CD14-positive monocyte (primary cell): Measurements from ENCODE around the gene C20orf173. TPM values are rescaled to one million over a fixed set of nuclear protein-coding genes. Genes with fewer than 3 reads are reported as not detected.

Source experiments
- DNase-seq, 3 donors: peaks; one replicate each; pipeline ENCODE4 v3.0.0-alpha.2; 2011 to 2022
- H2AFZ ChIP-seq: 2 replicates; pipeline ENCODE4 v1.6.0; 2012; ENCODE audit warnings: mild to moderate bottlenecking, low read depth, low read length, inconsistent platforms; ENCODE audit not compliant: insufficient read depth, poor library complexity, severe bottlenecking
- H3K27ac ChIP-seq, 2 donors: 1 replicate in 1 of 2; 2 replicates in 1 of 2; pipeline ENCODE4 v1.5.1; 2012 to 2013; ENCODE audit warnings: low read length in 2 of 2, control low read depth in 1 of 2, inconsistent platforms in 1 of 2, low read depth in 1 of 2, mild to moderate bottlenecking in 1 of 2
- H3K27me3 ChIP-seq, 2 donors: one replicate each; pipeline versions ENCODE4 v1.6.0 to v1.6.1; 2011 to 2013; ENCODE audit warnings: low read length in 2 of 2; ENCODE audit not compliant: control insufficient read depth in 2 of 2, insufficient read depth in 2 of 2
- H3K36me3 ChIP-seq, 2 donors: replicated peaks in 1 of 2; 1 replicate in 1 of 2; 2 replicates in 1 of 2; pipeline versions ENCODE4 v1.5.1 to v1.6.1; 2012 to 2013; ENCODE audit warnings: low read length in 2 of 2, control low read depth in 1 of 2, inconsistent platforms in 1 of 2, mild to moderate bottlenecking in 1 of 2; ENCODE audit not compliant: insufficient read depth in 2 of 2, control insufficient read depth in 1 of 2
- H3K4me1 ChIP-seq, 2 donors: 1 replicate in 1 of 2; 2 replicates in 1 of 2; pipeline versions ENCODE4 v1.5.1 to v1.6.1; 2012 to 2013; ENCODE audit warnings: low read length in 2 of 2, control low read depth in 1 of 2, inconsistent platforms in 1 of 2, mild to moderate bottlenecking in 1 of 2, moderate library complexity in 1 of 2; ENCODE audit not compliant: insufficient read depth in 2 of 2, control insufficient read depth in 1 of 2
- H3K4me2 ChIP-seq: replicated peaks from 2 replicates; pipeline ENCODE3; 2012; ENCODE audit warnings: low read length, moderate library complexity, mild to moderate bottlenecking; ENCODE audit not compliant: poor library complexity, severe bottlenecking; ENCODE audit errors: extremely low read depth
- H3K4me3 ChIP-seq, 3 experiments: fragments of 200-600 bp in 1 of 3; sonication (generic) in 1 of 3; replicated peaks in 1 of 3; 1 replicate in 2 of 3; 2 replicates in 1 of 3; pipeline ENCODE4 v1.5.1; 2011 to 2013; ENCODE audit warnings: low read length in 3 of 3, mild to moderate bottlenecking in 3 of 3, control low read depth in 2 of 3, low read depth in 2 of 3, inconsistent platforms in 1 of 3, moderate library complexity in 1 of 3
- H3K79me2 ChIP-seq: 2 replicates; pipeline ENCODE4 v1.6.0; 2012; ENCODE audit warnings: mild to moderate bottlenecking, control low read depth, inconsistent platforms, low read length, moderate library complexity; ENCODE audit not compliant: insufficient read depth
- H3K9ac ChIP-seq: 2 replicates; pipeline ENCODE4 v1.6.0; 2017; ENCODE audit warnings: low read length, mild to moderate bottlenecking; ENCODE audit not compliant: insufficient read depth, poor library complexity, severe bottlenecking
- H3K9me3 ChIP-seq, 2 donors: replicated peaks in 1 of 2; 1 replicate in 1 of 2; 2 replicates in 1 of 2; pipeline versions ENCODE4 v1.5.1 to v1.6.1; 2012 to 2013; ENCODE audit warnings: low read length in 2 of 2, control low read depth in 1 of 2; ENCODE audit not compliant: control insufficient read depth in 1 of 2, insufficient read depth in 1 of 2
- H4K20me1 ChIP-seq: 2 replicates; pipeline ENCODE4 v1.6.0; 2012; ENCODE audit warnings: mild to moderate bottlenecking, low read length, control low read depth, moderate library complexity; ENCODE audit not compliant: insufficient read depth
- H3K27ac Mint-ChIP-seq, 7 donors: one replicate each; pipeline ENCODE4 v1.8.0; 2020; ENCODE audit warnings: mild to moderate bottlenecking in 7 of 7, mixed read lengths in 7 of 7, moderate library complexity in 6 of 7, inconsistent platforms in 2 of 7
- H3K27me3 Mint-ChIP-seq, 3 donors: one replicate each; pipeline ENCODE4 v1.8.0; 2021 to 2022; ENCODE audit warnings: low read depth in 3 of 3, mild to moderate bottlenecking in 3 of 3, mixed read lengths in 3 of 3, moderate library complexity in 3 of 3, inconsistent platforms in 1 of 3
- H3K36me3 Mint-ChIP-seq, 2 donors: one replicate each; pipeline ENCODE4 v1.8.0; 2020; ENCODE audit warnings: mixed read lengths in 2 of 2, inconsistent platforms in 1 of 2, mild to moderate bottlenecking in 1 of 2
- H3K4me1 Mint-ChIP-seq: one replicate; pipeline ENCODE4 v1.8.0; 2020; ENCODE audit warnings: mild to moderate bottlenecking, mixed read lengths
- H3K4me3 Mint-ChIP-seq, 2 donors: one replicate each; pipeline ENCODE4 v1.8.0; 2020; ENCODE audit warnings: mild to moderate bottlenecking in 2 of 2, mixed read lengths in 2 of 2, moderate library complexity in 1 of 2
- H3K9me3 Mint-ChIP-seq, 7 donors: one replicate each; pipeline ENCODE4 v1.8.0; 2020 to 2022; ENCODE audit warnings: mixed read lengths in 7 of 7, mild to moderate bottlenecking in 6 of 7, moderate library complexity in 6 of 7, inconsistent platforms in 2 of 7
- WGBS: methylation state at CpG from one replicate; pipeline ENCODE4 v1.1.5; 2013; ENCODE audit warnings: missing lambda C conversion rate; ENCODE audit not compliant: insufficient coverage; 5-methylcytosine and 5-hydroxymethylcytosine counted together
- intact Hi-C, 2 donors: fragments of 100-400 bp; cut with micrococcal nuclease; formaldehyde crosslinking; loops; one replicate each; pipeline versions ENCODE4 v1.15.0 to v1.15.1; 2023
- polyA plus RNA-seq, 3 donors: library from polyadenylated mRNA; depleted of rRNA in 1 of 3; unstranded in 2 of 3; stranded (reverse) in 1 of 3; fragments of 300-500 nt in 2 of 3; fragments of >200 nt in 1 of 3; fragmentation: Illumina TruSeq in 2 of 3; gene quantifications; 1 replicate in 2 of 3; 2 replicates in 1 of 3; pipeline ENCODE4 v1.2.3, GENCODE V29; 2012 to 2021
- TF ChIP-seq, protein P1 (sequence below): fragments of 200-600 bp; IDR thresholded peaks from one replicate; pipeline ENCODE4 v1.8.0; 2022; ENCODE audit warnings: antibody characterized with exemption, mild to moderate bottlenecking

C20orf173 gene
- polyA plus RNA-seq, 3 donors = not detected

DNA sequence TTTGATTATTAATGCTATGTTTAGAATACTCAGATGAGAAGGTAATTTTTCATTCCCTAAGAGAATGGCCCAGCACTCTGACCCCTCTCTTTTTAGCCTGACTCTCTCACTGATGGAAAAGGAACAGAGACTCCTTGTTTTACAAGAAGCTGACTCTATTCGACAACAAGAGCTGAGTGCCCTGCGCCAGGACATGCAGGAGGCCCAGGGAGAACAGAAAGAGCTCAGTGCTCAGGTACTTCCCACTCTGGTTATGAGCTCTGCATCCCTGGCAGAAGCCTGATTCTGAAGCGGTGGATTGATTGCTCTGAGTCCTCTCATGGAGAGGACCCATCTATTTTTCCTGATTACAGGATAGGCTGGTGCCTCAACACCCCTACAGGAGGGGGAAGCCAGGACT is 33.0 kb downstream of the C20orf173 start:
- no peaks in the 10 kb centered on the region for H4K20me1 ChIP-seq
- peak overlapping the region in 1 of 7 donors; percentile 38 for H3K27ac Mint-ChIP-seq
- DNase-seq = no peak
- peaks cover 10% of the 10 kb centered on the region for H3K79me2 ChIP-seq
- H3K27me3 Mint-ChIP-seq = no peaks in the 10 kb centered on the region
- no peak overlapping the region for H2AFZ ChIP-seq
- peaks cover 8 to 10% of the 10 kb centered on the region in 2 donors for H3K4me1 ChIP-seq
- no peak overlapping the region for H3K27ac ChIP-seq
- no peak overlapping the region for H3K4me2 ChIP-seq
- H3K9ac ChIP-seq = no peak overlapping the region
- H3K4me3 ChIP-seq = no peak overlapping the region
- no peaks in the 10 kb centered on the region for H3K27me3 ChIP-seq
- TF ChIP-seq, protein P1, sequence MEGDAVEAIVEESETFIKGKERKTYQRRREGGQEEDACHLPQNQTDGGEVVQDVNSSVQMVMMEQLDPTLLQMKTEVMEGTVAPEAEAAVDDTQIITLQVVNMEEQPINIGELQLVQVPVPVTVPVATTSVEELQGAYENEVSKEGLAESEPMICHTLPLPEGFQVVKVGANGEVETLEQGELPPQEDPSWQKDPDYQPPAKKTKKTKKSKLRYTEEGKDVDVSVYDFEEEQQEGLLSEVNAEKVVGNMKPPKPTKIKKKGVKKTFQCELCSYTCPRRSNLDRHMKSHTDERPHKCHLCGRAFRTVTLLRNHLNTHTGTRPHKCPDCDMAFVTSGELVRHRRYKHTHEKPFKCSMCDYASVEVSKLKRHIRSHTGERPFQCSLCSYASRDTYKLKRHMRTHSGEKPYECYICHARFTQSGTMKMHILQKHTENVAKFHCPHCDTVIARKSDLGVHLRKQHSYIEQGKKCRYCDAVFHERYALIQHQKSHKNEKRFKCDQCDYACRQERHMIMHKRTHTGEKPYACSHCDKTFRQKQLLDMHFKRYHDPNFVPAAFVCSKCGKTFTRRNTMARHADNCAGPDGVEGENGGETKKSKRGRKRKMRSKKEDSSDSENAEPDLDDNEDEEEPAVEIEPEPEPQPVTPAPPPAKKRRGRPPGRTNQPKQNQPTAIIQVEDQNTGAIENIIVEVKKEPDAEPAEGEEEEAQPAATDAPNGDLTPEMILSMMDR = no peak
- intact Hi-C loops = no loop called here
- H3K4me1 Mint-ChIP-seq = peaks cover 11% of the 10 kb centered on the region
- peaks cover 72 to 85% of the 10 kb centered on the region in 2 donors for H3K36me3 ChIP-seq
- H3K9me3 ChIP-seq = no peaks in the 10 kb centered on the region
- no peak overlapping the region for H3K4me3 Mint-ChIP-seq
- peaks cover 81 to 84% of the 10 kb centered on the region in 2 donors for H3K36me3 Mint-ChIP-seq
- 100% methylated on average over 3 of the region's 3 CpGs for WGBS
- no peaks in the 10 kb centered on the region for H3K9me3 Mint-ChIP-seq

DNA sequence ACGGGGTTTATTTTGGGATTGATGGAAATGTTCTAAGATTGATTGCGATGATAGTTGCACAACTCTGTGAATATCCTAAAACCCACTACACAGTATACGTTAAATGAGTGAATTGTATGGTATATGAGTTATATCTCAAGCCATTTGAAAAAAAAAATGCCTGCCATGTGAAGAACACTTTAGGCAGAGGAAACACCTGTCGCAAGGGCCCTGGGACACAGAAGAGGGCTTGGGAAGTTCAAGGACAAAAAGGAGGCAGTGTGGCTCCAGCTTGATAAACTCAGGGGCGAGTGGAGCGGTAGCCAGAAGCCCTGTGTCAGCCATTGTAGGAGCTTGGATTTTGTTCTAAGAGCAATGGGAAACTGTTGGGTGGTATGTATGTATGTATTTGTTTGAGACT is 37.1 kb downstream of the C20orf173 start:
- H3K36me3 ChIP-seq = peaks cover 37 to 46% of the 10 kb centered on the region in 2 donors

More for the DNA sequence above, 37.1 kb downstream of the C20orf173 start:
- Mint-ChIP-seq H3K27me3 (peaks cover 0 to 4% (median 2%) of the 10 kb centered on the region in 3 donors), H3K36me3 (peaks cover 52 to 53% of the 10 kb centered on the region in 2 donors), H3K4me3 (no peak overlapping the region), H3K27ac (peak overlapping the region in 2 of 7 donors; percentile 15 to 18), H3K9me3 (no peaks in the 10 kb centered on the region), H3K4me1 (peaks cover 43% of the 10 kb centered on the region)
- Histone ChIP-seq H3K4me3 (no peak overlapping the region), H3K79me2 (peaks cover 51% of the 10 kb centered on the region), H3K27me3 (no peaks in the 10 kb centered on the region), H3K9ac (no peak overlapping the region), H2AFZ (no peak overlapping the region), H3K27ac (no peak overlapping the region), H3K4me1 (peaks cover 26 to 30% of the 10 kb centered on the region in 2 donors), H4K20me1 (no peaks in the 10 kb centered on the region), H3K9me3 (no peaks in the 10 kb centered on the region), H3K4me2 (no peak overlapping the region)
- TF ChIP-seq, protein P1 = no peak
- no peak for DNase-seq
- WGBS = 100% methylated on average over 3 of the region's 6 CpGs
- intact Hi-C loops = no loop called here
